Tibial artery (tissue), 4 donors: ENCODE results near the gene WNT9B.

ENCODE experiments used
- DNase-seq, 2 donors: peaks; one replicate each; pipeline ENCODE4 v3.0.0-alpha.2; 2019
- H3K27ac ChIP-seq, 2 donors: fragments of 200-600 bp; sonication (generic) in 1 of 2; 1 replicate in 1 of 2; 2 replicates in 1 of 2; pipeline ENCODE4 v1.5.1; 2018 to 2019; ENCODE audit warnings: mild to moderate bottlenecking in 1 of 2
- H3K27me3 ChIP-seq, 2 donors: fragments of 200-600 bp; sonication (generic) in 1 of 2; one replicate each; pipeline versions ENCODE4 v1.5.1 to v1.6.0; 2016 to 2019
- H3K36me3 ChIP-seq, 3 donors: fragments of 200-600 bp; sonication (generic) in 2 of 3; one replicate each; pipeline ENCODE4 v1.5.1; 2016 to 2019; ENCODE audit warnings: mild to moderate bottlenecking in 2 of 3
- H3K4me1 ChIP-seq, 4 donors: fragments of 200-600 bp; sonication (generic) in 2 of 4; 1 replicate in 3 of 4; 2 replicates in 1 of 4; pipeline ENCODE4 v1.5.1; 2016 to 2019
- H3K4me3 ChIP-seq, 2 donors: fragments of 200-600 bp; sonication (generic) in 1 of 2; 1 replicate in 1 of 2; 2 replicates in 1 of 2; pipeline ENCODE4 v1.5.1; 2018 to 2019; ENCODE audit warnings: mild to moderate bottlenecking in 2 of 2
- H3K9me3 ChIP-seq, 3 donors: fragments of 200-600 bp; sonication (generic) in 1 of 3; one replicate each; pipeline ENCODE4 v1.5.1; 2016 to 2019
- CTCF ChIP-seq, 2 experiments: fragments of 200-600 bp in 1 of 2; fragments of 450-650 bp in 1 of 2; IDR thresholded peaks; one replicate each; pipeline ENCODE4 v1.5.1; 2017 to 2019; ENCODE audit warnings: antibody characterized with exemption in 2 of 2, mild to moderate bottlenecking in 1 of 2, moderate library complexity in 1 of 2
- intact Hi-C: fragments of 100-400 bp; cut with DNase I; formaldehyde crosslinking; loops from one replicate; pipeline ENCODE4 v1.15.0; 2023; ENCODE audit warnings: low total_unique reads

Gene WNT9B

GRCh38 chr17:46810837-46811236 lies 40.5 kb upstream of the WNT9B start:
- Histone ChIP-seq H3K4me1 (no peaks in the 10 kb centered on the region), H3K9me3 (no peaks in the 10 kb centered on the region), H3K27ac (no peak overlapping the region), H3K36me3 (no peaks in the 10 kb centered on the region), H3K4me3 (no peak overlapping the region), H3K27me3 (peaks cover 0 to 51% of the 10 kb centered on the region in 2 donors)
- TF ChIP-seq CTCF (IDR thresholded peaks at IDR 0.05) = no peak
- DNase-seq = no peak
- intact Hi-C loops = no loop called here

GRCh38 chr17:46811978-46812583 lies 39.3 kb upstream of the WNT9B start:
- intact Hi-C loops = no loop called here
- H3K27me3 ChIP-seq = peaks cover 0 to 63% of the 10 kb centered on the region in 2 donors

GRCh38 chr17:46812624-46813318 lies 38.6 kb upstream of the WNT9B start:
- H3K27me3 ChIP-seq = peaks cover 0 to 70% of the 10 kb centered on the region in 2 donors
- H3K4me1 ChIP-seq = peaks cover 0 to under 1% (median 0%) of the 10 kb centered on the region in 4 donors
- no peaks in the 10 kb centered on the region for H3K36me3 ChIP-seq
- H3K4me3 ChIP-seq = no peak overlapping the region
- no peaks in the 10 kb centered on the region for H3K9me3 ChIP-seq
- no peak for TF ChIP-seq CTCF (IDR thresholded peaks at IDR 0.05)
- intact Hi-C loops = no loop called here
- H3K27ac ChIP-seq = no peak overlapping the region
- no peak for DNase-seq

More at GRCh38 chr17:46811978-46812583, 39.3 kb upstream of the WNT9B start:
- no peaks in the 10 kb centered on the region for H3K9me3 ChIP-seq
- no peak overlapping the region for H3K4me3 ChIP-seq
- TF ChIP-seq CTCF (IDR thresholded peaks at IDR 0.05) = no peak
- no peak for DNase-seq
- H3K4me1 ChIP-seq = no peaks in the 10 kb centered on the region
- H3K27ac ChIP-seq = no peak overlapping the region
- H3K36me3 ChIP-seq = no peaks in the 10 kb centered on the region

GRCh38 chr17:46813920-46814319 lies 37.5 kb upstream of the WNT9B start:
- intact Hi-C loops = no loop called here
- TF ChIP-seq CTCF (IDR thresholded peaks at IDR 0.05) = no peak
- H3K4me3 ChIP-seq = no peak overlapping the region
- no peak overlapping the region for H3K27ac ChIP-seq
- H3K9me3 ChIP-seq = no peaks in the 10 kb centered on the region
- peaks cover 0 to 76% of the 10 kb centered on the region in 2 donors for H3K27me3 ChIP-seq
- H3K36me3 ChIP-seq = no peaks in the 10 kb centered on the region
- no peak for DNase-seq
- peaks cover 0 to 12% (median 9%) of the 10 kb centered on the region in 4 donors for H3K4me1 ChIP-seq

GRCh38 chr17:46814446-46814845 lies 36.9 kb upstream of the WNT9B start:
- Histone ChIP-seq H3K4me1 (peaks cover 0 to 17% (median 13%) of the 10 kb centered on the region in 4 donors), H3K36me3 (no peaks in the 10 kb centered on the region), H3K27ac (no peak overlapping the region), H3K9me3 (no peaks in the 10 kb centered on the region), H3K27me3 (peaks cover 4 to 81% of the 10 kb centered on the region in 2 donors), H3K4me3 (no peak overlapping the region)
- TF ChIP-seq CTCF (IDR thresholded peaks at IDR 0.05) = no peak
- no peak for DNase-seq
- intact Hi-C loops = no loop called here
